GM03348 (cell line): ENCODE measurements around the gene AGPAT4.
"Not testable (repeated sequence)": the region's sequence is repeated elsewhere in the genome, so short reads cannot be mapped to it uniquely, and the experiment has no call there.

ENCODE experiments used
- DNase-seq: peaks from one replicate; pipeline ENCODE4 v3.0.0; 2012; ENCODE audit warnings: low spot score

Gene AGPAT4

DNA sequence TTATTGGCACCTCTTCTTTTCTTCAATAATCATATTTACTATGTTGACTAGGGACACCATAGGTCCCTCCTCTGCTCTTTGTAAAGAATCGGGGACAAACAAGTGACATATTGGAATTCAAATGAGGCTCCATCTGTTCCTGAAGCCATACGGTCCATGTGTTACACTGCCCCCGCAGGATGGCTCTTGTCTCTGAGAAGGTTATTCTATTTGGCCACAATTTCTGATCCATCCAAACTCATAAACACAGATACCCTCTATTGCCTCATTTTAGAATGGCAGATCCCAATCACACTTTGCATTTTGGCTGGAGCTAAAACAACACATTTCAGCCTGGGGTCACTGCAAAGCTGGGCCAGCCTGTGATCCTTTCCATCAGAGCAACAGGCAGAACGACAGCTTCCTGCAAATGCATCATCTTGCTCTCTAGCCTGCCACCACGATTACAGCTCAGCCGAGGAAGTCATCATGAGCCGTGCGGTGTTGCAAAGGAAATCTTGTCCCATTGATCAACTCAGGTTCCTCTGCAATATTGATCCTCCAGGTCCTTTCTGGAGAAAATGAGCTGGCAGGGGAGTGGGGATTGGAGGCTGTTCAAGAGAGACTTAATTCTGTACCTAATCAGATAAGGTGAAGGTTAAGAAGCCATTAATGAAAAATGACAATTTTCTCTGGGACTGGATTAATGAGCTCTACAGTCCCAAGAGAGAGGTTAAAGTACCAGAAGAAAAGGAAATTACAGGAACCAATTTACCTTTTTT is 73.1 kb downstream of the AGPAT4 start:
- DNase-seq: no peak

DNA sequence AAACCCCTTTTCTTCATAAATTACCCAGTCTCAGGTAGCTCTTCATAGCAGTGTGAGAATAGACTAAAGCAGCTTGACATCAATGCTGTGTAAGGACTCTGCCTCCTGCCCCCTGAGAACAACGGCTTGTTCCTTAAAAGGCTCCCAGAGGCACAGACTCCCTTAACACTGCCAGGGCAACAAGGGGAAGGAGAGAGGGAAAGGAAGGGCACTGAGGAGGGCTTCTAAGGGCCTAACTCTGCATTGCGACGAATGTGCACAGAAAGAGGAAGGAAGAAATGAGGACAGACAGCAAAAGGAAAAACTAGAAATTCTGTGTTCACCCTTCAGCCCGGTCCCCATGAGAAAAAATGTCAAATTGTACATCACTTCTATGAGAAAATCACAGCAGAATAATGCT is 74.0 kb downstream of the AGPAT4 start:
- DNase-seq: no peak

DNA sequence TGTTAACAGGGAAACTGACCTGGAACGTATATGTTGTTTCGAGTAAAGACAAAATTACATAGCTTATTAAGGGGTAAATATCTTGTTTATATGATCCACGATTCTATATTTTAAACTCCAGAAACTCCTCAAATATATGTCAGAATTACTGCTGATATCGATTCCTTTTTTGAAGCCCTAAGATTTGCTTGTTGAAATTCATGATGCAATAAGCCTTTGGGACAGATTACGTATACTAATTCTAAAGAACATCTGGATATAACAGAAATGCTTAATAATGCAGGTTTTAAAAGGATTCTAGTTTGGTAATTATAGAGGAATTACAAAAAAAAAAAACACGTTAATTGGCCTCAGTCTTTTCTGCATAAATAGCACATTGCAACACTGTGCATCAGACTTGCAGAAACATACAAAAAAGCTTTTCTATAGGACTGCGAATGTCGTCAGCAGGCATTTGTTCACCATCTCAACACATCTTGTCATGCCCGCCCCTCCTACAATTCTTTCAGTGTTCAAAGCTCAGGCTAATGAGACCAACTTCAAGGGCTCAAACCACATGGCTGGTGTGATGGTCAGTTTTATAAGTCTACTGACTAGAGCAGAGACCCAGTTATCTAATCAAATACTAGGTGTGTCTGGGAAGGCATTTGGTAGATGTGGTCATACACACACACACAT is 74.9 kb downstream of the AGPAT4 start:
- DNase-seq: no peak

DNA sequence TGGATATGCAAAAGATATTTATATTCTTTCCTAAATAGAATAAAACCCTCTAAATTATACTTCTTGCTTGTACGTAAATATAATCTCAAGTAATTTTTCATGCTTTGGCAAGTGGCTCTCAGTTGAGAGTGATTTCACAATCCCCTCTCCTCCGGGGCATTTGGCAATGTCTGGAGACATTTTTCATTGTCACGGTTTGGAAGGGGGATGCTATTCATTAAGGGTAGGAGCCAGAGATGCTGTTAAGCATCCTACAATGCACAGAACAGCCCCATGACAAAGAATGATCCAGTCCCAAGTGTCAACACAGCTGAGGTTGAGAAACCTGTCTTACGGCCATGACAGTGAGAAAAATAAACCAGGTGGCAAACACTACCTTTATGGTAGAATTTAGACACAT is 75.7 kb downstream of the AGPAT4 start:
- DNase-seq: peak; percentile 38

DNA sequence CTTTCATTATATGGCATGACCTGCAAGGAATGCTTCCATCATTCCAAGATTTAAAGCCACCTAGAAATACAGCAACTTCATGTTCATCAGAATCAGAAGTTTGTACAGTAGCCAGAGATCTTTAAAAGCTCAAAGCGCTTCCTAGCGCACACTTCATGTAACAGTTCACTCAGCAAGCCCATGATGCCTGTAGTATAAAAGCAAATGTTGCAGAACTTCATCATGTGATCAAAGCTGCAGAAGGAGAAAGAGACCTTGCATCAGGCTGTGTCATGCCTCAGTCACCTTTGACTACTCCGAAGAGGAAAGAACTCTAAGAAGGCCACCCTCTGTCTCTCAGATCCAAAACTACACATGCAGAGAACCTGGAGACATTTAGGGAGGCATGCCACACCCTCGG is 78.5 kb downstream of the AGPAT4 start:
- no peak for DNase-seq

DNA sequence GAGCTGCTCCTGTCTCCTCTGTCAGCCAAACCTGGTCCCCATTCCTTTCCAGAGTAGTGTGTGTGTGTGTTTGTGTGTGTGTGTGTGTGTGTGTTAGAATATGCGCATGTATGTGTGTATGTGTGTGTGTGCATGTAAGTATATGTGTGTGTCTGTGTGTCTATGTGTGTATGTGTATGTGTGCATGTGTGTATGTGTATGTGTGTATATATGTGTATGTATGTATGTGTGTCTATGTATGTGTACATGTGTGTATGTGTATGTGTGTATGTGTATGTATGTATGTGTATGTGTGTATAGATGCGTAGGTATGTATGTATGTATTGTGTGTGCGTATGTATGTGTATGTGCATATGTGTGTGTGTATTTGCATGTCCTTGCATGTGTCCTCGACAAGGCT is 79.5 kb downstream of the AGPAT4 start:
- DNase-seq: no peak

DNA sequence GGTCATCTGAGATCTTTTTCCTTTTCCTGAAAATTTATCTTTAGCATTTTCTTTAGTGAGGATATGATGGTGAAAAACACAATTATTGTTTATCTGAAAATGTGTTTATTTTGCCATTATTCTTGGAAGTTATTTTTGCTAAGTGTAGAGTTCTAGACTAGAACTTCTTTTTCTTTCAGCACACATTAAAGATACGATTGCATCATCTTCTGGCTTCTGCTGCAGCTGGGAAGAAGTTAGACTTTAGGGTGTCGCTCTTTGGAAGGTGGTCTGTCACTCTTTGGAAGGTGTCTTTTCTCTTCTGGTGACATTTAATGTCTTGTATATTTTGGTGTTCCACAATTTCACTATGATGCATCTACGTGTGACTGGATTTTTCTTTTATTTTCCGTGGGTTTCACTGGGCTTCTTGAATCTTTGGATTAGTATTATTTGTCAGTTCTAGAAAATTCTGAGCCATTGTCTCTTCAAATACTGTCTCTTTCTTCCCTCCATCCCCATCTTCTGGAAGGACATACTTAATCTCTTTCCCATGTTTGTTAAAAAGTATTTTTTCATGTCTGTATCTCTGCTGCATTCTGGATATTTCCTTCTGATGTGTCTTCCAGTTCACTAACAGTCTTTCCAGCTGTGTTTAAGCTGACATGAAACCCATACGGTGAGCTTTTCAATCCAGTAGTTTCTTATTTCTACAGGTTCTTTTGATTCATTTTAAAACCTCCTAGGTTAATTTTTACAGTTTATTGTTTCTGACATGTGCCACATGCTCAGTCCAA is 81.0 kb downstream of the AGPAT4 start:
- DNase-seq: no peak

DNA sequence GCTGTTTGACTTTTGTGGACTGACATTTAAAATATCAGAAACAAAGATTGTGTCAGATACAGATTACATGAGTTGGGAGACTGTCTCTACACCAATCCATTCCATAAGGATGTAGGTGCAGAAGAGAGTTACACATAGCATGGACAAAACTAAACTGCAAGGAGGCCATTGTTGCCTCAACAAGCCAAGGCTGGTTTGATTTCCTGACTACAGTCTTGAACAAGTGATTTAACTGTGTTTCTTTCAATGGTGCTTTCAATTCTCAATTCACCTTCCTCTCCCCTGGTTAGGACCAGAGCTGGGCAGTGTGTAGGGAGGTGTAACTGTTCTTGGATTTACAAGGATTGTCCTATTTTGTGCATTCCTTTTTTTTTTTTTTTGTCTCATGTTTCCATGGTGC is 82.2 kb downstream of the AGPAT4 start:
- no peak for DNase-seq

DNA sequence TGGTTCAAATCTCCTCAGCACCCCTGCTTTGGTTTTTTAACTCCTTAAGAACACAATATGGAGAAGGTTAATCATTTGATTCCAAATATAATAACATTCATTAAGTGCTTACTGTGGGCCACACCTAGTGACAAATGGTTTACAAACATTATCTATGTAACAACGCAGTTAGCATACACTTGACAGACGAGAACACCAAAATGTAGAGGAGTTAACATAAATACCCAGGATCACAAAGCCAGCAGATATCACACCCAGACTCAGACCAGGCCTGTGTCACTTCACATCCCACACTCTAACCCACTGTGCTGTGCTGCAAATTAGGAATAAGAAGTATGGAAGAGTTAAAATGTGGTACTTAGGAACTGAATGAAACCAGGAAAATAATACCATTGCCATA is 82.9 kb downstream of the AGPAT4 start:
- no peak for DNase-seq

DNA sequence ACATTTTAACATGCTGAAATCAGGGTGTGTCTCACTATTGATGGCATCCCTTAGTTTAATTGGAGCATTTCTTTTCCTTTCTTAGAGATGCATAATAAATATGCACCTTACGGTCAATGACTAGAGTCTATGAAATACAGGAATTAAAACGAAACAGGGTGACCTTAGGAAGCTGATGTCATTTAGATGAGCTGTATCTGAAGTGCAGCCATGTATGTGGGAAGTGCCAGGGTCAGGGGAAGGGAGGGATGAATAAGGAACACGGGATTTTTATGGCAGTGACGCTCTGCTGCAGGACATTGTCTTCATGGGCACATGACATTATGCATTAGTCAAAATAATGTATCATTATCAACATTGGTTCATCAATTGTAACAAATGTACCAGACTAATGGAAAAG is 84.0 kb downstream of the AGPAT4 start:
- no peak for DNase-seq

DNA sequence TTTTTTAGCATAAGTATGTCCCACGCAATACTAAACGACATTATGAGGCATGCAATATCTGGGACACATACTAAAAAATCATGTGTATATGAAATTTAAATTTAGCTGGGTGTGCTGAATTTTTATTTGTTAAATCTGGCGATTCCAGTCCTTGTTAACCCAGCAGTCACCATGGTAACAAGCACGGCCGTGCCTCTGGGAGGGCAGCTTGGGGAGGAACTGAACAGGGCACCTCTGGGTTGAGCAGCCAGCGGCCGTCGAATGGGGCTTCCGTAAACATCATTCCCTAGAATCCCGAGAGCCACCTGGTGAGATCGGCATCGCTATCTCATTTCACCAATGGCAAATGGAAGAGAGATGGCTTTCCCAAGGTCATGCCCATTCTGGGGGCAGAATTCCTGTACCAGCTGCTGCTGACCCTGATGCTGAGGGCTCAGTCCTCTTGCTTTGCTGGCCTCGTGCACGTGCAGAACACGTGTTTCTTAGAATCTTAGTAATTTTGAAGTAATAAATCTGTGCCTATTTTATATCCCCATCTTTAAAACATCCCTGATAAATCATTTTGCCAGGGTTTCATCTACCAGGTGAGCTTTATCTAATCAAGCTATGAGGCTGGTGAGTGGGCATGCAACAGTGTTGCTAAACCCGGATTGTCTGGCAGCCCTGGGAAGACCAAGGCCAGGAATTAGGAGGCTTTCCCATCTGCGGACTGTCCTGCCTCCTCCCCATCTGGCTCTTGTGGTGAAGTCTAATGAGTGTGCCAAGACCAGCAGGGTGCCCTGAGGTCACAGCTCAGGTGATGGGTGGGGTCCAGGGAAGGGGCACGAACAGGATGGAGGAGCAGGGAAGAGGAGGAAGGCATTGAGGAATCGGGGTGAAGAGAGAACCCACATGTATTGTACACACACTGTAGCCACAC is 85.1 kb downstream of the AGPAT4 start:
- DNase-seq: no peak

DNA sequence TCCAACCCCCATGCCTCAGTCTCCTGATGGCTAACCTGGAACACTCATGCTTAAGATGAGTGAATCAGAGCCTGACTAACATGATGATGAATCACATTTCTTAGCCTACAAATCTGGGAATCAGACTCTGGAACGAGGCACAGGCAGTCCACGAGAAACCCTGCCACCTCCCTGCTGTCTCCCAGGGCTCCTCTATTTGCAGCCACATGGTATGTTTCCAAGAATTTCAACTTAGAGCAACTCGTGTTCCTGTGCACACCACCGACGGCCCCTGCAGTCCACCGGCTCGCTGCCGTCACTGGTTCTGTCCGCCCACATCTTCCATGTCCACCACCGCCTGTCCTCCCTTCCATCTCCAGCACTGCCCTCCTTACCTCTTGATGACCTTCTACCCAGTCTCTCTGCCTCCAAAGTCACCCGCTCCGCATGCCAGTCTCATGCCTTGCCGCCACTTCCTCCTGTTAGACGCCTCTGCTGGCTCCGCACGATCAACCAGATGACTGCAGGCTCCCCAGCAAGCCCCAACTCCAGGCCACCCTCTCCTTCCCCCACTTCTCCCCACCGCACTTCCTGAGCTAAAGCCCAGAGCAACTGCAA is 87.6 kb downstream of the AGPAT4 start:
- DNase-seq: peak; percentile 86

DNA sequence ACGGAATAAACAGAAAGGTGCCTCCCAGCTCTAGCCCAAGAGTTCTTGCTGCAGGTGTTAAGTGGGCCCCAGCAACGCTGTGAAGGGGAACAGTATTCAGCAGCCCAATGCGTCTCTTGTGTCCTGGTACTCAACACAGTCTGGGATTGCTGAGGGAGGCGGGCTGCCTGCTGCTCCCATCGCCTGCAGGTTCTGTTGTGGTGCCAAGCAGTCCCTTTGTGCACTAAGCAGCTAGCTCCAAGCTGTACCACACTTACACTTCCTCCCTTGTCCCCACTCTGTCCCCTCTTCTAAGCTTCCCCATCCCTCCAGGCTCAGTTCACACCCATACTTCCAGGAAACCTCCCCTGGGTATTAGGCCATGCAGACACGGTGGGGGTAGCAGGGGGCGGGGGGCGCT is 92.7 kb downstream of the AGPAT4 start:
- DNase-seq: no peak

DNA sequence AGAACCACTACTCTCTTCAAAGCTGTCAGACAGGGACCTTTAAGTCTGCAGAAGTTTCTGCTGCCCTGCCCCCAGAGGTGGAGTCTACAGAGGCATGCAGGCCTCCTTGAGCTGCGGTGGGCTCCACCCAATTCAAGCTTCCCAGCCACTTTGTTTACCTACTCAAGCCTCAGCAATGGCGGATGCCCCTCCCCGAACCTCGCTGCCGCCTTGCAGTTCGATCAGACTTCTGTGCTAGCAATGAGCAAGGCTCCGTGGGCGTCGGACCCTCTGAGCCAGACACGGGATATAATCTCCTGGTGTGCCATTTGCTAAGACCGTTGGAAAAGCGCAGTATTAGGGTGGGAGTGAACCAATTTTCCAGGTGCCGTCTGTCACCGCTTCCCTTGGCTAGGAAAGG is 95.7 kb downstream of the AGPAT4 start:
- not testable (repeated sequence) for DNase-seq

DNA sequence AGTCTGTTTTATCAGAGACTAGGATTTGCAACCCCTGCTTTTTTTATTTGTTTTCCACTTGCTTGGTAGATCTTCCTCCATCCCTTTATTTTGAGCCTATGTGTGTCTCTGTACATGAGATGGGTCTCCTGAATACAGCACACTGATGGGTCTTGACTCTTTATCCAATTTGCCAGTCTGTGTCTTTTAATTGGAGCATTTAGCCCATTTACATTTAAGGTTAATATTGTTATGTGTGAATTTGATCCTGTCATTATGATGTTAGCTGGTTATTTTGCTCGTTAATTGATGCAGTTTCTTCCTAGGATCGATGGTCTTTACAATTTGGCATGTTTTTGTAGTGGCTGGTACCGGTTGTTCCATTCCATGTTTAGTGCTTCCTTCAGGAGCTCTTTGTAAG is 97.4 kb downstream of the AGPAT4 start:
- not testable (repeated sequence) for DNase-seq

DNA sequence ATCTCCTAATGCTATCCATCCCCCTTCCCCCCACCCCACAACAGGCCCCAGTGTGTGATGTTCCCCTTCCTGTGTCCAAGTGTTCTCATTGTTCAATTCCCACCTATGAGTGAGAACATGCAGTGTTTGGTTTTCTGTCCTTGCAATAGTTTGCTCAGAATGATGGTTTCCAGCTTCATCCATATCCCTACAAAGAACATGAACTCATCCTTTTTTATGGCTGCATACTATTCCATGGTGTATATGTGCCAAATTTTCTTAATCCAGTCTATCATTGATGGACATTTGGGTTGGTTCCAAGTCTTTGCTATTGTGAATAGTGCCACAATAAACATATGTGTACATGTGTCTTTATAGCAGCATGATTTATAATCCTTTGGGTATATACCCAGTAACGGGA is 101.1 kb downstream of the AGPAT4 start:
- DNase-seq: not testable (repeated sequence)

DNA sequence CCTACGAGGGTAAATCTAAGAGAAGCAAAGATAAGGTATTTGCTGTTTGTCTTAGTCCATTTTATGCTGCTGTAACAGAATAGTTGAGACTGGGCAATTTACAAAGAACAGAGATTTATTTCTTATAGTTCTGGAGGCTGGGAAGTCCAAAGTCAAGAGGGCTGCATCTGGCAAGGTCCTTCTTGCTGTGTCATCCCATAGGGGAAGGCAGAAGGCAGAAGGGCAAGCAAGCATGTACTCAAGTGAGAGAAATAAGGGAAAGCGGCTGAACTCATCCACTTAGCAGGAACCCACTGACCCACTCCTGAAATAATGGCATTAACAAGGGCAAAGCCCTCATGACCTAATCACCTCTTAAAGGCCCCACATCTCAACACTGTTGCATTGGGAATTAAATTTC is 102.7 kb downstream of the AGPAT4 start:
- no peak for DNase-seq

DNA sequence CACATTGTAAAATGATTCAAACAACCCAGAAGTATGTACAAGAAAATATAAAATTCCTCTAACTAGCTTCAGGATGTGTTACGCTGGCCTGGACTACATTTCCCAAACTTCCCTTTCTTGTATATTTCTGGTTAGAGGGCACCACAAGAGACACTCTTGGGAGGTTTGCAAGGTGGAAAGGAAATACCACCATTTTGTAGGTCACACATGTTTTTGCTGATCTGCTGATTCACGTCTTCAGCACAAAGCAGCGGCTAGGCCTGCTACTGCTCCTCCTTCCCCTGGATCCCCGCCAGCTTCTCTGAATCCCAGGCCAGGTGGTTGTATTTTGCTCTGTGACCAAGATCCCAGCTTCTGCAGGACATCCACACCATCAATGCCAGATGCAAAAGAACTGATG is 104.2 kb downstream of the AGPAT4 start:
- peak; percentile 50 for DNase-seq

DNA sequence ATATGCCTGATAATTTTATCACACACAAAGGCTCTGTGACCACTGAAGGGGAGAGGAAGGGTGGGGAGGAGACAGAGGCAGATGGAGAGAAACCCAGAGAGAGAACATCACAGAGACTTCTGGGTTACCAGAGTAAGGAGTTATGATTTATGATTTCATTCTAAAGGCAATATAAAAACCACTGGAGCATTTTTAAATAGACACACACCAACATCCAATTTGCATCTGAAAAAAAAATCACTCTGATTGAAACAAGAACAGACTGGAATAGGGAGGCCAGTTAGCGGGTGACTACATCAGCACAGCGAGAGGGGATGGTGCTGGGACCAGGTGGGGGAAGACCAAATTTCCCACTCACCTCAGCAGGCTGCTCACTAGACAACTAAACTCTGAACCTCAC is 104.8 kb downstream of the AGPAT4 start:
- DNase-seq: no peak

DNA sequence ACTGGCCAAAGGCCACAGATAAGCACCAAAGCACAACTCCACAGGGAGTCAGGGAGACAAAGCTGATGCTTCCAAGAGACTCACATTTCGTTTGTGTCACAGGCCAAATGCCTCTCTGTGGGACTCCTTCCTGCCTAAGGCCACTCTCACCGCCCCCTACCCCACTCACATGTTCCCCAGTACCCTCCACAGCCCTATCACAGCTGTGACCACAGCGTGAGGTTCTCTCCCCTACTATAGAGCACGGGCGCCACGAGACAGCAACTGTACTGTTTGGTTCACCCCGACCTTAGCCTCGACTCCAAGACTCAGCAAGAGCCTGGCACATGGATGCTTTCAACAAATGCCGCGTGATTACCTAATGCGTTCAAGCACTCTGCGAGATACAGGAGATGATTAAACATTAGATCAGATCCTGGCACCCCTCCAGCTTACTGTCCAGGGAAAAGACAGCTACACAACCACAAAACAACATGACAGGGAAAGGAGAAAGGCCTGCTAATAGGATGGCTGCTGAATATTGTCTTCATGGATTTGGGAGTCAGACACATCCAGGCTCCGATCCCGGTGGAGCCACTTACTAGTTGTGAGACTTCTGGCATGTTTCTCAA is 105.5 kb downstream of the AGPAT4 start:
- DNase-seq: peak; percentile 82

DNA sequence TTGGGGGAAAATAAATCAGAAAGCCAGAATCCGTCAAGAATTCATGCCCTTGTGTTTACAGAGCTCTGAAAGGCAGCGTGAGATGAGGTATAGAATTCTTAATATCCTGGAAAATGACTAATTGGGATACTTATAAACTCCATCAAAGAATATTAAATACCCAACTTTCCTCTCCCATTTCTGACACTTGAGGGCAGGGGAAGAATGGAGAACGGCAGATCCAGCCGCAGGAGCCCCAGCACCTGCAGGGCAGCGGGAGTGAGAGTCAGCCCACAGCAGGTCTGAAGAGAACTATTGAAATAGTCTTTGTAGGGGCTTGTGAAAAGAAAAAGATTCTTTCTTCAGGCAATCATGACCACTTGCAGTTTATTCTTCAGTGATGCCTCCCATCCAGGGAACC is 107.2 kb downstream of the AGPAT4 start:
- no peak for DNase-seq
